Measurements from ENCODE around the gene MTX2. TPM values are rescaled to one million over a fixed set of nuclear protein-coding genes. Genes with fewer than 3 reads are reported as not detected.

MTX2 gene
- total RNA-seq, 1 donor from 2014 or later: 19.5 TPM

DNA sequence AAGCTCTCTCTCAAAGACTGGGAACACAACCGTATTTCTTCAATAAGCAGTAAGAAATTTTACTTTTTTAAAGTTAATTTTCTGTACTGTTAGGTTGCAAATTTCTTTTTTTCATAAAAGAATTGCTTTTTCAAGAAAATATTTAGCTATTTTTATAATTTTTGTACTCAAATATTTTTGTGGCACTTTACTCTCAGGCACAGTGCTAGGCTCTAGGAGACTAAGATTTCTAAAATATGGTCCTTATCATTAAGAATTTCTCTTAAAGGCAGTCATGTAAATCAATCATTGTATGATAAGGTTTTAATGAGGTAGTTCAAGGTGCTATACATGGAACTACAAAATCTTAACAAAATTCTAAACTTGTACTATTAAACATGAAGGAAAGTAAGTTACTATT is 61.4 kb downstream of the MTX2 start:
- Mint-ChIP-seq H3K4me3 (ENCODE audit: unreplicated experiment) (no peak overlapping the region), H3K4me1 (ENCODE audit: unreplicated experiment) (no peaks in the 10 kb centered on the region), H3K36me3 (ENCODE audit: low read depth, unreplicated experiment) (no peaks in the 10 kb centered on the region), H3K27ac (ENCODE audit: unreplicated experiment) (no peak overlapping the region), H3K9me3 (ENCODE audit: unreplicated experiment) (no peaks in the 10 kb centered on the region), H3K27me3 (ENCODE audit: unreplicated experiment) (no peaks in the 10 kb centered on the region)
- no peak for DNase-seq (ENCODE audit: low spot score)
- TF ChIP-seq, protein P1, sequence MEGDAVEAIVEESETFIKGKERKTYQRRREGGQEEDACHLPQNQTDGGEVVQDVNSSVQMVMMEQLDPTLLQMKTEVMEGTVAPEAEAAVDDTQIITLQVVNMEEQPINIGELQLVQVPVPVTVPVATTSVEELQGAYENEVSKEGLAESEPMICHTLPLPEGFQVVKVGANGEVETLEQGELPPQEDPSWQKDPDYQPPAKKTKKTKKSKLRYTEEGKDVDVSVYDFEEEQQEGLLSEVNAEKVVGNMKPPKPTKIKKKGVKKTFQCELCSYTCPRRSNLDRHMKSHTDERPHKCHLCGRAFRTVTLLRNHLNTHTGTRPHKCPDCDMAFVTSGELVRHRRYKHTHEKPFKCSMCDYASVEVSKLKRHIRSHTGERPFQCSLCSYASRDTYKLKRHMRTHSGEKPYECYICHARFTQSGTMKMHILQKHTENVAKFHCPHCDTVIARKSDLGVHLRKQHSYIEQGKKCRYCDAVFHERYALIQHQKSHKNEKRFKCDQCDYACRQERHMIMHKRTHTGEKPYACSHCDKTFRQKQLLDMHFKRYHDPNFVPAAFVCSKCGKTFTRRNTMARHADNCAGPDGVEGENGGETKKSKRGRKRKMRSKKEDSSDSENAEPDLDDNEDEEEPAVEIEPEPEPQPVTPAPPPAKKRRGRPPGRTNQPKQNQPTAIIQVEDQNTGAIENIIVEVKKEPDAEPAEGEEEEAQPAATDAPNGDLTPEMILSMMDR (IDR thresholded peaks at IDR 0.05; ENCODE audit: unreplicated experiment): no peak

GRCh38 chr2:176331646-176332045 is 62.4 kb downstream of the MTX2 start:
- no peaks in the 10 kb centered on the region for H3K27me3 Mint-ChIP-seq (ENCODE audit: unreplicated experiment)
- TF ChIP-seq, protein P1 (IDR thresholded peaks at IDR 0.05; ENCODE audit: unreplicated experiment): no peak
- no peak for DNase-seq (ENCODE audit: low spot score)
- no peaks in the 10 kb centered on the region for H3K4me1 Mint-ChIP-seq (ENCODE audit: unreplicated experiment)
- no peaks in the 10 kb centered on the region for H3K9me3 Mint-ChIP-seq (ENCODE audit: unreplicated experiment)
- H3K36me3 Mint-ChIP-seq (ENCODE audit: low read depth, unreplicated experiment): no peaks in the 10 kb centered on the region
- H3K4me3 Mint-ChIP-seq (ENCODE audit: unreplicated experiment): no peak overlapping the region
- no peak overlapping the region for H3K27ac Mint-ChIP-seq (ENCODE audit: unreplicated experiment)

- H3K27ac Mint-ChIP-seq (ENCODE audit: unreplicated experiment): no peak overlapping the region
- no peaks in the 10 kb centered on the region for H3K9me3 Mint-ChIP-seq (ENCODE audit: unreplicated experiment)
- no peak for DNase-seq (ENCODE audit: low spot score)
- peaks cover 7% of the 10 kb centered on the region for H3K36me3 Mint-ChIP-seq (ENCODE audit: low read depth, unreplicated experiment)
- no peaks in the 10 kb centered on the region for H3K27me3 Mint-ChIP-seq (ENCODE audit: unreplicated experiment)
- H3K4me3 Mint-ChIP-seq (ENCODE audit: unreplicated experiment): no peak overlapping the region
- no peaks in the 10 kb centered on the region for H3K4me1 Mint-ChIP-seq (ENCODE audit: unreplicated experiment)
- TF ChIP-seq, protein P1 (IDR thresholded peaks at IDR 0.05; ENCODE audit: unreplicated experiment): no peak
Measured at GRCh38 chr2:176334729-176335128, 65.5 kb downstream of the MTX2 start.

DNA sequence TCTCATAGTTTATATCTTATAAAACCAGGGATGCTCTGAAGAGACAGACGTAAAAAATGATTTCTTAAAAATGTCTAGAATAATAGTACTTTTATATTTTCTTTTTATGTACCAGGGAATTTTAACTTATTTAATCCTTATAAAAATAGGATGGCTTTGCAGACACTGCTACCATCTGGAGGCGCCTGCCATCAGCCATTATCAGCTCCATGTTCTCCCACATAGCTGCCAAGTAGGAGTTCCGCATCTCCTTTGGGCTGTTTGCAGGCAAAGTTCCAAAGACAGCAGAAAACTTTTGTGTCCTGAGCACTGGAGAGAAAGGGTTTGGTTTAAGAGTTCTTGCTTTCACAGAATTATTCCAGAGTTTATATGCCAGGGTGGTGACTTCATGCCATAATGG is 69.2 kb downstream of the MTX2 start:
- Mint-ChIP-seq H3K27me3 (ENCODE audit: unreplicated experiment) (no peaks in the 10 kb centered on the region), H3K27ac (ENCODE audit: unreplicated experiment) (no peak overlapping the region), H3K4me3 (ENCODE audit: unreplicated experiment) (no peak overlapping the region), H3K4me1 (ENCODE audit: unreplicated experiment) (no peaks in the 10 kb centered on the region), H3K36me3 (ENCODE audit: low read depth, unreplicated experiment) (peaks cover 7% of the 10 kb centered on the region), H3K9me3 (ENCODE audit: unreplicated experiment) (no peaks in the 10 kb centered on the region)
- TF ChIP-seq, protein P1 (IDR thresholded peaks at IDR 0.05; ENCODE audit: unreplicated experiment): no peak
- no peak for DNase-seq (ENCODE audit: low spot score)

DNA sequence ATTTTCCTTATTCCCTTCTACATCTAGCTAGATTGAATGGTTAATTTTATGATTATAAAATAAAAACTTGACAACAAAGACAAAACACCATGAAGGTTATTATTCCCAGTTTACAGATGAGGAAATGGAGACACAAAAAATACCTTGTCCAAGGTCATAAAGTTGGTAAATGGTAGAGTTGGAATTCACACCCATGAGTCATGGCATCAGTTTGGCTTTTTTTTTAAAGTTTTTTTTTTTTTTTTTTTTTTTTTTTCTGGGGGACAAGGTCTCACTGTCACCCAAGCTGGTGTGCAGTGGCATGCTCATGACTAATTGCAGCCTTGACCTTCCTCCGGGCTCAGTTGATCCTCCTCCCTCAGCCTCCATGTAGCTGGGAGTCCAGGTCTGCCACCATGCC is 70.0 kb downstream of the MTX2 start:
- DNase-seq (ENCODE audit: low spot score): no peak
- no peaks in the 10 kb centered on the region for H3K27me3 Mint-ChIP-seq (ENCODE audit: unreplicated experiment)

More for the DNA sequence above, 70.0 kb downstream of the MTX2 start:
- Mint-ChIP-seq H3K36me3 (ENCODE audit: low read depth, unreplicated experiment) (peaks cover 7% of the 10 kb centered on the region), H3K9me3 (ENCODE audit: unreplicated experiment) (no peaks in the 10 kb centered on the region), H3K4me3 (ENCODE audit: unreplicated experiment) (no peak overlapping the region), H3K4me1 (ENCODE audit: unreplicated experiment) (no peaks in the 10 kb centered on the region), H3K27ac (ENCODE audit: unreplicated experiment) (no peak overlapping the region)
- TF ChIP-seq, protein P1 (IDR thresholded peaks at IDR 0.05; ENCODE audit: unreplicated experiment): no peak
